Neuronal stem cell (in vitro differentiated cells): ENCODE results near the gene FOXF2. TPM values are rescaled to one million over a fixed set of nuclear protein-coding genes. Genes with fewer than 3 reads are reported as not detected.

Experiments used
- DNase-seq: peaks from one replicate; pipeline ENCODE4 v3.0.0-alpha.2; 2013; ENCODE audit warnings: low spot score
- H2AFZ ChIP-seq: one replicate; pipeline ENCODE4 v1.6.1; 2013; ENCODE audit warnings: mild to moderate bottlenecking, low read length, inconsistent platforms
- H2AK5ac ChIP-seq: 2 replicates; pipeline ENCODE4 v1.6.1; 2013; ENCODE audit warnings: low read depth, mild to moderate bottlenecking, inconsistent platforms, low read length, moderate library complexity, mixed read lengths
- H2BK120ac ChIP-seq: 2 replicates; pipeline ENCODE4 v1.6.1; 2013; ENCODE audit warnings: low read depth, mild to moderate bottlenecking, inconsistent platforms, low read length, moderate library complexity, mixed read lengths
- H2BK12ac ChIP-seq: one replicate; pipeline ENCODE4 v1.6.1; 2013; ENCODE audit warnings: low read length, inconsistent platforms
- H2BK15ac ChIP-seq: 2 replicates; pipeline ENCODE4 v1.6.1; 2013; ENCODE audit warnings: mild to moderate bottlenecking, low read length, inconsistent platforms, mixed read lengths
- H2BK5ac ChIP-seq: one replicate; pipeline ENCODE4 v1.6.1; 2013; ENCODE audit warnings: inconsistent platforms, mild to moderate bottlenecking, low read length, moderate library complexity
- H3K14ac ChIP-seq: one replicate; pipeline ENCODE4 v1.6.1; 2013; ENCODE audit warnings: low read length, inconsistent platforms
- H3K18ac ChIP-seq: 2 replicates; pipeline ENCODE4 v1.6.1; 2013; ENCODE audit warnings: low read length, inconsistent platforms
- H3K23ac ChIP-seq: 2 replicates; pipeline ENCODE4 v1.6.1; 2013; ENCODE audit warnings: low read depth, mild to moderate bottlenecking, mixed read lengths, low read length, inconsistent platforms; ENCODE audit not compliant: poor library complexity
- H3K27ac ChIP-seq: replicated peaks from 3 replicates; pipeline ENCODE4 v1.5.1; 2013; ENCODE audit warnings: low read length, inconsistent platforms
- H3K27me3 ChIP-seq, 3 experiments: 2 replicates each; pipeline ENCODE4 v1.6.1; 2013; ENCODE audit warnings: low read length in 3 of 3, mild to moderate bottlenecking in 2 of 3, inconsistent platforms in 1 of 3, low read depth in 1 of 3, mixed read lengths in 1 of 3, moderate library complexity in 1 of 3; ENCODE audit not compliant: control insufficient read depth in 3 of 3, insufficient read depth in 3 of 3
- H3K36me3 ChIP-seq, 2 donors: replicated peaks in 1 of 2; 2 replicates each; pipeline ENCODE4 v1.6.1; 2013; ENCODE audit warnings: low read length in 2 of 2; ENCODE audit not compliant: control insufficient read depth in 2 of 2, insufficient read depth in 2 of 2
- H3K4ac ChIP-seq: 2 replicates; pipeline ENCODE4 v1.6.1; 2013; ENCODE audit warnings: inconsistent platforms, mild to moderate bottlenecking, low read length, moderate library complexity
- H3K4me1 ChIP-seq, 2 donors: 1 replicate in 1 of 2; 2 replicates in 1 of 2; pipeline ENCODE4 v1.6.1; 2013; ENCODE audit warnings: low read length in 2 of 2, low read depth in 1 of 2; ENCODE audit not compliant: control insufficient read depth in 2 of 2, insufficient read depth in 1 of 2
- H3K4me2 ChIP-seq: one replicate; pipeline ENCODE4 v1.6.1; 2013; ENCODE audit warnings: mild to moderate bottlenecking, low read length, inconsistent platforms; ENCODE audit not compliant: insufficient read depth, poor library complexity, severe bottlenecking
- H3K4me3 ChIP-seq, 2 donors: 2 replicates each; pipeline ENCODE4 v1.5.1; 2013; ENCODE audit warnings: low read length in 2 of 2, mild to moderate bottlenecking in 2 of 2, inconsistent platforms in 1 of 2, moderate library complexity in 1 of 2
- H3K79me1 ChIP-seq: one replicate; pipeline ENCODE4 v1.6.1; 2013; ENCODE audit warnings: low read depth, mild to moderate bottlenecking, inconsistent platforms, low read length, moderate library complexity
- H3K9ac ChIP-seq: one replicate; pipeline ENCODE4 v1.6.1; 2013; ENCODE audit warnings: mild to moderate bottlenecking, low read depth, low read length, inconsistent platforms; ENCODE audit not compliant: poor library complexity
- H3K9me3 ChIP-seq, 2 donors: replicated peaks in 1 of 2; 2 replicates each; pipeline versions ENCODE3 to v1.6.1; 2013; ENCODE audit warnings: low read length in 2 of 2, mild to moderate bottlenecking in 2 of 2, inconsistent platforms in 1 of 2, low read depth in 1 of 2, mixed read lengths in 1 of 2, moderate library complexity in 1 of 2; ENCODE audit not compliant: control insufficient read depth in 2 of 2, insufficient read depth in 1 of 2
- H4K8ac ChIP-seq: one replicate; pipeline ENCODE4 v1.6.1; 2013; ENCODE audit warnings: low read depth, mild to moderate bottlenecking, inconsistent platforms, low read length, moderate library complexity
- H4K91ac ChIP-seq: one replicate; pipeline ENCODE4 v1.6.1; 2013; ENCODE audit warnings: low read length, low read depth, mild to moderate bottlenecking, inconsistent platforms; ENCODE audit not compliant: poor library complexity
- WGBS, 2 donors: extraction: QIAGEN DNeasy Blood & Tissue Kit; methylation state at CpG; one replicate each; pipeline ENCODE4 v1.1.7; 2013; ENCODE audit warnings: missing lambda C conversion rate in 2 of 2, mixed read lengths in 1 of 2; ENCODE audit not compliant: insufficient read length in 2 of 2, insufficient replicate concordance in 1 of 2; ENCODE audit errors: extremely low coverage in 2 of 2; 5-methylcytosine and 5-hydroxymethylcytosine counted together
- small RNA-seq: library from polyadenylated mRNA; stranded (forward); fragments of <200 nt; extraction: miRNeasy Mini kit (QIAGEN cat#:217004); gene quantifications from one replicate; pipeline ENCODE3, GENCODE V24; 2013; ENCODE audit not compliant: insufficient read depth

Gene FOXF2

GRCh38 chr6:1439349-1439748 is 50.0 kb downstream of the FOXF2 start:
- Histone ChIP-seq H2AFZ (no peak overlapping the region), H2BK12ac (no peak overlapping the region), H2BK120ac (no peak overlapping the region), H2BK5ac (no peak overlapping the region), H3K9me3 (no peaks in the 10 kb centered on the region), H3K9ac (no peak overlapping the region), H3K18ac (no peak overlapping the region), H3K27me3 (no peaks in the 10 kb centered on the region), H2BK15ac (no peak overlapping the region), H3K4ac (no peak overlapping the region), H3K14ac (no peak overlapping the region), H3K4me3 (no peak overlapping the region), H3K4me2 (no peak overlapping the region), H2AK5ac (no peak overlapping the region), H3K79me1 (no peaks in the 10 kb centered on the region), H3K36me3 (no peaks in the 10 kb centered on the region), H3K23ac (no peak overlapping the region), H3K27ac (no peak overlapping the region), H4K91ac (no peak overlapping the region), H3K4me1 (peaks cover 0 to 4% of the 10 kb centered on the region in 2 donors), H4K8ac (no peak overlapping the region)
- no CpG with 5 or more reads among the region's 10 CpGs for WGBS, 2 donors
- DNase-seq = no peak

- Histone ChIP-seq H3K36me3 (no peaks in the 10 kb centered on the region), H3K9ac (no peak overlapping the region), H4K91ac (no peak overlapping the region), H2AK5ac (no peak overlapping the region), H3K27ac (no peak overlapping the region), H3K4ac (no peak overlapping the region), H3K9me3 (no peaks in the 10 kb centered on the region), H4K8ac (no peak overlapping the region), H2BK120ac (no peak overlapping the region), H3K27me3 (no peaks in the 10 kb centered on the region), H3K18ac (no peak overlapping the region), H2AFZ (no peak overlapping the region), H3K4me1 (peaks cover 0 to 4% of the 10 kb centered on the region in 2 donors), H3K14ac (no peak overlapping the region), H3K4me2 (no peak overlapping the region), H2BK12ac (no peak overlapping the region), H2BK5ac (no peak overlapping the region), H3K4me3 (no peak overlapping the region), H3K23ac (no peak overlapping the region), H2BK15ac (no peak overlapping the region), H3K79me1 (no peaks in the 10 kb centered on the region)
- no CpG with 5 or more reads among the region's 4 CpGs for WGBS, 2 donors
- DNase-seq = no peak
Observed at GRCh38 chr6:1442929-1443328, 53.6 kb downstream of the FOXF2 start.

Small RNA genes lying within 50 kb of the gene (small RNA-seq; reads per million reads assigned to genes)
- gene MIR6720 = not detected
